GM21576 (cell line): ENCODE measurements around the gene MAP3K2.

Experiments used
- ATAC-seq: cut with Tn5 transposase; IDR thresholded peaks from one replicate; pipeline ENCODE4 v1.9.1; 2021; ENCODE audit warnings: mild to moderate bottlenecking, moderate library complexity; ENCODE audit not compliant: unreplicated experiment

The MAP3K2 gene

DNA sequence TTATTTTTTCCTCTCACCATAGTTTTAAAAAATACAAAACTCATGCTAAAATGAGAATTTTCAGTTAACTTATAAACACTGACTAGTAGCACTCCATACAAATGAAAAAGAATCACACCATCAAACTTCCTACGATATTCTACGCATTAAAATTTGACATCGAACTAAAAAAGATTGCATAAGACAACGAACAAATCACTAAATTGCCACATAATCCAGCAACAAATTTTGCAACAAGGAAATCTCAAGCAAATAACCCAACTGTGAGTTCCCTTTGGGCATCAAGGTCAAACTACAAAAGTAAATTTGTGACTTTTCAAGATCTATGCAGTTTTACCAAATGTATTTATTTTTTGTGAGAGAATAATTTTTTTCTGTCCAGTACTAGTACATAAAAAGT, 1.5 kb downstream of the MAP3K2 start:
- ATAC-seq: no peak

GRCh38 chr2:127384529-127384928, 3.2 kb downstream of the MAP3K2 start:
- ATAC-seq: no peak

DNA sequence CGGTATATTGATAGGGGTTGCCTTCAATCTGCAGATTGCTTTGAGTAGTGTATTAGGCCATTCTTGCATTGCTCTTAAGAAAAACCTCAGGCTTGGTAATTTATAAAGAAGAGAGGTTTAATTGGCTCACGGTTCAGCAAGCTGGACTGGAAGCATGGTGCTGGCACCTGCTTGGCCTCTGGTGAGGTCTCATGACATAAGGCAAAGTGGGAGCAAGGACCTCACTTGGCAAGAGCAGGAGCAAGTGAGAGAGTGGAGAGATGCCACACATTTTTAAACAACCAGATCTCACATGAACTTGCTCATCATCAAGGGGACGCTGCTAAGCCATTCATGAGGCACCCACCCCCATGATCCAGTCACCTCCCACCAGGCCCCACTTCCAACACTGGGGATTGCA, 4.9 kb downstream of the MAP3K2 start:
- no peak for ATAC-seq

DNA sequence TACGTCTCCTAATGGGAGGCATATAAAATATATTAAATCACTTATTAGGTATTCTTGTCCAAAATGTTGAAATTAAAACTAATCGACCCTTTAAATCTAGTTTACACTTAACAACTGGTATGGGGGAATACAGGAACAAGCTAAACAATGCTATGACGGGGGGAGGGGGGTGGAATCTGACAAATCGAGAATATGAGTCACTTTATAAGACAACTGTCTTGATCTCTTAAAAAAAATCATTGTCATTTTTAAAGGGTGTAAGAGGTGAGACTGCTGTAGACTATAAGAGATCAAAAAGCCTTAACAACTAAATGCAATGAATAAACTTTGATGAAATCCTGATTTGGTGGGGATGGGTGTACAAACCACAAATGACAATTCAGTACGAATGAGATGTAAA, 6.0 kb downstream of the MAP3K2 start:
- no peak for ATAC-seq

DNA sequence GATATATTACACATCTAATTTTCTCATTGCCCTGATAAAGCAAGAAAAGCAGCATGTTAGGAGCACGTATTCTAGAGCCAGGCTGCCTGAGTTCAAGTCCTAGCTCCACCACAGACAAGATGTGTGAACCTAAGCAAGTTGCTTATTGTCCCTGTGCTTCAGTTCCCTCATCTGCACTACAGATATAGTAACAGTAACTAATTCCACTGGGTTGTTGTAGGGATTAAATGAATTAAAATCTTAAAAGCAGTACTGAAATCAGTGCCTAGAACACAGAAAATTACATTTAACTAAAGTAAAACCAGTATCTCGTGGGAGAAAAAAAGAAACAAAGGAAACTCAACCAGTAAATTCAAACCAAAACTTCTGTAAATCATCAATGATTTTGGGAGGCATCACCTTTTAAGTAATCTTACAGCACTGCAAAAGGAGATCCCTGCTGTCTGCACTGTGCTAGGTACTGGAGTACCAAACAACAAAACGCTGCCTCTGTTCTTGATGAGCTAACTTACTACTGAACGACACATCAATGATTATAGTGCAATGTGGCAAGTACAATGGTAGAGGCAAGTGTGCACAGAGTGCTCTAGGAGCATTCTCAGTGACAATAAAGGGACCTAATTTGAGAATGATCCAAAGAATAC, 7.9 kb downstream of the MAP3K2 start:
- ATAC-seq: no peak

- no peak for ATAC-seq
Measured at GRCh38 chr2:127378720-127379119, 9.1 kb downstream of the MAP3K2 start.

DNA sequence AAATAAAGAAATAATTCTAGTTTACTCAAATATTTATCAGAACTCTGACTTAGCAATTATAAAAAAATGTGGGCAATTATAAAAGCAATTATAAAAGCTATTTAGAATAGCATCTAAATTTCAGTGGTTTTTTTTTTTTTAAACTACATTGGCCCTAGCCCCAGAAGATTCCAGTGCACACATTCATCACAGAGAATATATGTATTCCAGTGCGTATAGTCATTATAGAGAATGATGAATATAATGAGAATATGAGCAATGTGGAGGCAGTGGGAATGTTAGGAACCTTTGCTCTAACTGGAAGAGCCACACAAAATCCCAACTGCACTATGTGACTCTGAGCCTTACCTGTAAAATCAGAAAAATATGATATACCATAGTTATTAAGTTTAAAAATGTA, 10.5 kb downstream of the MAP3K2 start:
- no peak for ATAC-seq

DNA sequence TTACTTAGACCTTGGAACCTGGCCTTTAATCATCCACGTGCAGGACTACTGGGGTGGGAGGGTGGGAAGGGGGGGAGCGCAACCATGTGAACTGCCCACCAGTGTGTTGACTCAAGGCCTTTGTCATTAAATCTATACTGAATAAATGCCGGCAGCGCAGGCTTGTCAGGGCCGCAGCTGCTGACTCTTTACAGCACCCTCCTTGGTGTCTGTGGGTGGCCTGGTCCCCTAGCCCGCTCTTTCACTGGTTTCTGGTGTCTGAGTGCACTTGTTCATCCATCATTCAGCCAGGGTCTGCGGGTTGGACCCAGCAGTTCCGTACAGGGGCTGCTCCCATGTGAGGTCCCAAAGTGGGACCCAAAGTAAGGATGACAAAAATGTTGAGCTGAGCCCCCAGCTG, 11.5 kb downstream of the MAP3K2 start:
- ATAC-seq: no peak

DNA sequence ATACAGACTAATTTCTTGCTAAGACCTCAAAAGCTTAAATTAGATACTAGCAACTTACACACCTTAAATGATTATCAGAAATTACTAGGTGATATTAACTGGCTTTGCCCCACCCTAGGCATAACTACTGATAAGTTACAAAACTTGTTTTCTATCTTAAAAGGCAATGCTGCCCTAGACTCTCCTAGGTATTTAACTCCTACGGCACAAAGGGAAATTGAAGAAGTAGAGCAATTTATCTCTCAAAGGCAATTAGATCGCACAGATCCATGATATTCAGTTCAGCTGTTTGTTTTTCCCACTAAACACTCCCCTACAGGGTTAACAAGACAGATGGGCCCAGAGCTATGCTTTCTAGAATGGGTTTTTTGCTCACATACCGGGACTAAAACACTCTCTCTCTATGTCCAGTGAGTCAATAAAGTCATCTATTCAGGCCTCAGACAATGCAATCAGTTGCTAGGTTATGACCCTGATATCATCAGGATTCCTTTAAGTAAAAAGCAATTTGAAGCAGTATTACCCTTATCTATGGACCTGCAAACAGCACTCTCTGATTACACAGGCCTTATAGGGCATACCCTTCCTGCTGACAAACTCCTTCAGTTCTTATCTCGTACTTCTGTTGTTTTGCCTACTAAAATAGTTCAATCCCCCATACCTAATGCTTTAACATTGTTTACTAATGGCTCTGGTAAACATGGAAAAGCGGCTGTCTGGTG, 14.3 kb downstream of the MAP3K2 start:
- no peak for ATAC-seq

DNA sequence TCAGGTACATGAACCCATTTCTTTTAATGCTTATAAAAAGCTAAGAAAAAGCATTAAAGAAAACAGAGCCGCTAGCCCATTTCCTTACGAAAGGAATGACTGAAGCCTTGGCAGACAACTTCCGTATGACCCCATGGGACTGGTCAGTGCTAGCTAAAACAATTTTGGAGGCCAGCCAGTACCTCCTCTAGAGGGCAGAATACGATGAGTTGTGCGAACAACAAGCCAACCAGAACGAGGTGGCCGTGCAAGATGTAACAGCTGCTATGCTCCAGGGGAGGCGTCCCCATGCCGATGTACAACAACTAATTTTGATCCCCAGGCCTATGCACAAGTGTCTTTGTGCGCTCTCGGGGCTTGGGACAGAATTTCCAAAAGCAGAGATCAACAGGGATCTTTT, 16.7 kb downstream of the MAP3K2 start:
- ATAC-seq: no peak

- ATAC-seq: no peak
Measured at GRCh38 chr2:127370010-127370409, 17.8 kb downstream of the MAP3K2 start.

DNA sequence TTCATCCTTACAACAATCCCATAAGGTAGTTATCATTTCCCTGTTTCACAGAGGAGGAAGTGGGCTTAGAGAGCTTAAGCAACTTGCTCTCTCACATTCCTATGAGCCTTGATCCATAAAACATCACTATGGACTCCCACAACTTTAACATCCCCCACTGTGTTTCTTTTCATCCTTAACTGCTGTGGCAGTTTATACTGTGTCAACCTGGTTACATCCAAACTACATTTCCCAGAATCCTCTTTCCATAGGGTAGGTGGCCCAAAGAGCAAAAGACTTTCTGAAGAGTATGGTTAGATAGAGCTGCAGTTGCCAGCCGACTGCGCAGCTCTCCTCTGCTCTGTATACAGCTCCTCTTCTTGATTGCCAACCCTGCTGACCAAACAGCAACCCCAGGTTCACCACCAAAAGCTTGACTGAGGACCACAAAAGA, 22.5 kb downstream of the MAP3K2 start:
- no peak for ATAC-seq

GRCh38 chr2:127362971-127363370, 24.8 kb downstream of the MAP3K2 start:
- ATAC-seq: no peak

- ATAC-seq: no peak
Measured at GRCh38 chr2:127361929-127362885, 25.6 kb downstream of the MAP3K2 start.

DNA sequence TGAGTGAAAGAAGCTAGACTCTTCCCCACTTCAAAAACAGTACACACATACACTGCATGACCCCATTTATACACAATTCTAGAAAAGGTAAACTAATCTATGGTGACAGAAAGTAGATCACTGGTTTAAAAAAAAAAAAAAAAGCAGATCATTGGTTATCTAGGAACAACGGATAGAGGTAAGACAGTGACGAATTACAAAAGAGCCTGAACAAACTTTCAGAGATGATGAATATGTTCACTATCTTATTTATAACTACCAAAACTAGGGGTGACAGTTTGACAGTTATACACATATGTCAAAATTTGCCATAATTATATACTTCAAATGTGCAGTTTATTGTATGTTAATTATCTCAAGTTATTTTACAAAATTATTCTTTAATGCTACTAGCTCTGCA, 27.5 kb downstream of the MAP3K2 start:
- ATAC-seq: no peak

- ATAC-seq: no peak
Measured at GRCh38 chr2:127359520-127359919, 28.3 kb downstream of the MAP3K2 start.

DNA sequence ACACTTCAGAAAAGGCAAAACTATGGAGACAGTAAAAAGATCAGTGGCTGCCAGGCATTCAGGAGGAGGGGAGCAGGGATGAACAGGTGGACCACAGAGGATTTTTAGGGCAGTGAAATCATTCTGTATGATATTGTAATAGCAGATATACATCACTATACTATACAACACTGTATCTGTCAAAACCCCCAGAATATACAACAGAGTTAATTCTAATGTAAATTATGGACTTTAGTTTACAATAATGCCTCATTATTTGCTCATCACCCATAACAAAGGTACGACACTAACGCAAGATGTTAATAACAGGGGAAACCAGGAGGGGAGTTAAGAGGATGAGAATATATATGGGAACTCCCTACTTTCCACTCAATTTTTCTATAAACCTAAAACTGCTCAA, 28.8 kb downstream of the MAP3K2 start:
- no peak for ATAC-seq

DNA sequence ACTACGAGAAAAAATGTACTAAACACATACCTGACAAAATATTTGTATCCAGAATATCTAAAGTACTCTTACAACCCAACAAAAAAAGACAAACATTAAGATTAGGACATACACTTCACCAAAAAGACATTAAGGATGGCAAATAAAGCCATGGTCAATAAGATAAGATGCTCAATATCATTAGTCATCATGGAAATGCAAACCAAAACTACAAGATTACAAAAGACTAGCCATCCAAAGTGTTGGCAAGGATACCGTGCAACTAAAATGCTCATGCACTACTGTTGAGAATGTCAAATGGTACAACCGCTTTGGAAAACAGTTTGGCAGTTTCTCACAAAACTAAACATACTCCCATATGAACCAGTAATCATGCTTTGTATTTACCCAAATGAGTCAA, 29.7 kb downstream of the MAP3K2 start:
- no peak for ATAC-seq

DNA sequence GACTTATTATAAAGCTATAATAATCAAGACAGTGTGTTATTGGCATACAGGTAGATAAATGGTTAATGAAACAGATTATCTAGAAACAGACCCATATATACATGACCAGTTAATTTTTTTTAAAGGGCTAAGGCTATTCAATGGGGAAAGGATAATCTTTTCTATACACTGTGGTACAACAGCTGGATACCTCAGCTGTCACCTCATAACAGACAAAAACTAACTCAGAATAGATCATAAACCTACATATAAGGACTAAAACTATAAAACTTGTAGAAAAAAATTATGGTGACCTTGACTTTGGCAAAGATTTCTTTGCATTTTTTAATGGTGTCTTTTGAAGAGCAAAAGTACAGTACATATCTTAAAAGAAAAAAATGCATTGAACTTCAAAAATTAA, 30.2 kb downstream of the MAP3K2 start:
- no peak for ATAC-seq

DNA sequence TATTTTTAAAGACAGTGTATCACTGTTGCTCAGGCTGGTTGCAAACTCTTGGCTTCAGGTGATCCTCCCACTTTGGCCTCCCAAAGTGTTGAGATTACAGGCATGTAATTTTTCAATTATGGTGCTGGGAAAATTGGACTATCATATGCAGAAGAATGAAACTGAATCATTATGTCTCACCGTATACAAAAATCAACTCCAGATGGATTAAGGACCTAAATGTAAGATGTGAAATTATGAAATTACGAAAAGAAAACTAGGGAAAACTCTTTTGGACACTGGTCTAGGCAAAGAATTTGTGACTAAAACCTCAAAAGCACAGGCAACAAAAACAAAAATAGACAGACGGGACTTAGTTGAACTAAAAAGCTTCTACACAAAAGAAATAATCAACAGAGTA, 31.2 kb downstream of the MAP3K2 start:
- no peak for ATAC-seq

DNA sequence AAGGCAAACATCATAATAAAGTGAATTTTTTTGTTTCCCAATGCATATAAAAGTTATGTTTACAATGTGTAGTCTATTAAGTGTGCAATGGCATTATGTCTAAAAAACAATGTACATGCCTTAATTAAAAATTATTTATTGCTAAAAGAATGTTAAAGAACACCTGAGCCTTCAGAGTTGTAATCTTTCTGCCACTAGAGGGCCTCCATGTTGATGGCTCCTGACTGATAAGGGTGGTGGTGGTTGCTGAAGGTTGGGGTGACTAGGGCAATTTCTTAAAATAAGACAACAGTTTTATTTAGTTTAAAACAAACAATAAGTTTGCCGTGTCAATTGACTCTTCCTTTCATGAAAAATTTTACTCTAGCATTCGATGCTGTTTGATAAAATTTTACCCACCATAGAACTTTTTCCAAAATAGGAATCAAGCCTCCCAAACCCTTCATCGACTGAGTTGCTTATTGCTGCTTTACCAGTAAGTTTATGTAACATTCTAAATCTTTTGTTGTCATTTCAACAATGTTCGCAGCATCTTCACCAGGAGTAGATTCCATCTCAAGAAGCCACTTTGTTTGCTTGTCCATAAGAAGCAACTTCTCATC, 32.3 kb downstream of the MAP3K2 start:
- ATAC-seq: no peak
